Gastroesophageal sphincter (tissue), 3 donors: Measurements from ENCODE around the gene KCNK15.

Experiments
- POLR2AphosphoS5 ChIP-seq: sonication (generic); formaldehyde crosslinking; IDR thresholded peaks from one replicate; pipeline ENCODE4 v1.6.1; 2017; ENCODE audit warnings: antibody characterized with exemption
- TF ChIP-seq, protein P1 (sequence below), 4 experiments: fragments of 200-600 bp in 2 of 4; fragments of 450-650 bp in 2 of 4; sonication (generic) in 1 of 4; IDR thresholded peaks; one replicate each; pipeline ENCODE4 v1.5.1; 2017 to 2019; ENCODE audit warnings: antibody characterized with exemption in 4 of 4, mild to moderate bottlenecking in 2 of 4, moderate library complexity in 2 of 4

DNA sequence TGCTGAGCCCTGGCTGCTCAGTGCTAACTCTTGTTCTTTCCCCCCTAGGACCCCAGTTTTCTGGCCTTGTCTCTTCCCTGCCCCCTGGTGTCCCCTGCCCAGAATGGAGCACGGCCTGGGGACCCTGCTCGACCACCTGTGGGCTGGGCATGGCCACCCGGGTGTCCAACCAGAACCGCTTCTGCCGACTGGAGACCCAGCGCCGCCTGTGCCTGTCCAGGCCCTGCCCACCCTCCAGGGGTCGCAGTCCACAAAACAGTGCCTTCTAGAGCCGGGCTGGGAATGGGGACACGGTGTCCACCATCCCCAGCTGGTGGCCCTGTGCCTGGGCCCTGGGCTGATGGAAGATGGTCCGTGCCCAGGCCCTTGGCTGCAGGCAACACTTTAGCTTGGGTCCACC, 18.6 kb upstream of the KCNK15 start:
- TF ChIP-seq, protein P1, sequence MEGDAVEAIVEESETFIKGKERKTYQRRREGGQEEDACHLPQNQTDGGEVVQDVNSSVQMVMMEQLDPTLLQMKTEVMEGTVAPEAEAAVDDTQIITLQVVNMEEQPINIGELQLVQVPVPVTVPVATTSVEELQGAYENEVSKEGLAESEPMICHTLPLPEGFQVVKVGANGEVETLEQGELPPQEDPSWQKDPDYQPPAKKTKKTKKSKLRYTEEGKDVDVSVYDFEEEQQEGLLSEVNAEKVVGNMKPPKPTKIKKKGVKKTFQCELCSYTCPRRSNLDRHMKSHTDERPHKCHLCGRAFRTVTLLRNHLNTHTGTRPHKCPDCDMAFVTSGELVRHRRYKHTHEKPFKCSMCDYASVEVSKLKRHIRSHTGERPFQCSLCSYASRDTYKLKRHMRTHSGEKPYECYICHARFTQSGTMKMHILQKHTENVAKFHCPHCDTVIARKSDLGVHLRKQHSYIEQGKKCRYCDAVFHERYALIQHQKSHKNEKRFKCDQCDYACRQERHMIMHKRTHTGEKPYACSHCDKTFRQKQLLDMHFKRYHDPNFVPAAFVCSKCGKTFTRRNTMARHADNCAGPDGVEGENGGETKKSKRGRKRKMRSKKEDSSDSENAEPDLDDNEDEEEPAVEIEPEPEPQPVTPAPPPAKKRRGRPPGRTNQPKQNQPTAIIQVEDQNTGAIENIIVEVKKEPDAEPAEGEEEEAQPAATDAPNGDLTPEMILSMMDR (IDR thresholded peaks at IDR 0.05) = no peak
- no peak for TF ChIP-seq POLR2AphosphoS5
